ENCODE results near the gene GPR183. TPM values are rescaled to one million over a fixed set of nuclear protein-coding genes. Genes with fewer than 3 reads are reported as not detected.

Gene GPR183
- polyA plus RNA-seq, 1 donor: 7.3 TPM

GRCh38 chr13:99261059-99261458, 46.1 kb downstream of the GPR183 start:
- no peak overlapping the region for H3K27ac ChIP-seq (ENCODE audit: low read length)
- H3K36me3 ChIP-seq (ENCODE audit: control insufficient read depth, insufficient read depth, low read length): peaks cover 5% of the 10 kb centered on the region
- no peaks in the 10 kb centered on the region for H3K27me3 ChIP-seq (ENCODE audit: control insufficient read depth, insufficient read depth, low read length)
- no peak for DNase-seq
- H3K4me3 ChIP-seq (ENCODE audit: low read length): no peak overlapping the region
- no CpG with 5 or more reads among the region's 1 CpG for WGBS (ENCODE audit: insufficient coverage, low lambda C conversion rate)
- no peaks in the 10 kb centered on the region for H3K4me1 ChIP-seq (ENCODE audit: control insufficient read depth, insufficient read depth, low read length)
- H3K9me3 ChIP-seq (ENCODE audit: control insufficient read depth, low read depth, low read length): no peaks in the 10 kb centered on the region

DNA sequence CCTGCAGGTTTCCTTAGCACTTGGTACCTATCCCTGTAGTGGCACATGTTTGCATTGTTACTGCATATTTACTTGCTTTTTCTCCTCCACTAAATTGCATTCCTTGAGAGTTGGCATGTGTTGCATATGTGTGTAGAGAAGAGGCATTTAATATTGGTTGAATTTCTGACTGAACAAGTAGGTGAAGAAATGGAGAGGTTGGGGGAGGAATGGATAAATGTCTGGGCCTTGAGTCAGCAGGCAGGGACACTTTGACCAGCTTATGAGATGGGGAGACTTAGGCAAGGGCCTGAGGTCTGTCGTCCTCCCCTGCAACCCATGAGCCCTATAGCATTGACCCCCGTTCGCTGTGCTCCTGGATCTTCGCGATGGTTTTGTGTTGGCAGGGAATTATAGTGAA, 47.0 kb downstream of the GPR183 start:
- WGBS (ENCODE audit: insufficient coverage, low lambda C conversion rate): no CpG with 5 or more reads among the region's 5 CpGs
- Histone ChIP-seq H3K36me3 (ENCODE audit: control insufficient read depth, insufficient read depth, low read length) (peaks cover 11% of the 10 kb centered on the region), H3K27me3 (ENCODE audit: control insufficient read depth, insufficient read depth, low read length) (no peaks in the 10 kb centered on the region), H3K4me1 (ENCODE audit: control insufficient read depth, insufficient read depth, low read length) (no peaks in the 10 kb centered on the region), H3K27ac (ENCODE audit: low read length) (no peak overlapping the region), H3K9me3 (ENCODE audit: control insufficient read depth, low read depth, low read length) (no peaks in the 10 kb centered on the region), H3K4me3 (ENCODE audit: low read length) (no peak overlapping the region)
- no peak for DNase-seq

GRCh38 chr13:99258946-99259345, 48.3 kb downstream of the GPR183 start:
- H3K4me3 ChIP-seq (ENCODE audit: low read length): no peak overlapping the region
- 94% methylated on average over 2 of the region's 3 CpGs for WGBS (ENCODE audit: insufficient coverage, low lambda C conversion rate)
- no peaks in the 10 kb centered on the region for H3K9me3 ChIP-seq (ENCODE audit: control insufficient read depth, low read depth, low read length)
- no peak overlapping the region for H3K27ac ChIP-seq (ENCODE audit: low read length)
- no peaks in the 10 kb centered on the region for H3K4me1 ChIP-seq (ENCODE audit: control insufficient read depth, insufficient read depth, low read length)
- no peak for DNase-seq
- H3K36me3 ChIP-seq (ENCODE audit: control insufficient read depth, insufficient read depth, low read length): peaks cover 16% of the 10 kb centered on the region
- no peaks in the 10 kb centered on the region for H3K27me3 ChIP-seq (ENCODE audit: control insufficient read depth, insufficient read depth, low read length)

GRCh38 chr13:99258210-99258860, 48.9 kb downstream of the GPR183 start, which contains the start of gene GPR18:
Gene GPR18 (minus strand): TSS chr13:99258379. CDS start chr13:99255872, 2,507 bp downstream.
- no peaks in the 10 kb centered on the region for H3K4me1 ChIP-seq (ENCODE audit: control insufficient read depth, insufficient read depth, low read length)
- peaks cover 15% of the 10 kb centered on the region for H3K36me3 ChIP-seq (ENCODE audit: control insufficient read depth, insufficient read depth, low read length)
- no CpG with 5 or more reads among the region's 4 CpGs for WGBS (ENCODE audit: insufficient coverage, low lambda C conversion rate)
- H3K27me3 ChIP-seq (ENCODE audit: control insufficient read depth, insufficient read depth, low read length): no peaks in the 10 kb centered on the region
- H3K27ac ChIP-seq (ENCODE audit: low read length): no peak within 1 kb of the TSS
- no peak for DNase-seq
- no peak within 1 kb of the TSS for H3K4me3 ChIP-seq (ENCODE audit: low read length)
- H3K9me3 ChIP-seq (ENCODE audit: control insufficient read depth, low read depth, low read length): no peaks in the 10 kb centered on the region

- H3K4me3 ChIP-seq (ENCODE audit: low read length): no peak overlapping the region
- no peaks in the 10 kb centered on the region for H3K4me1 ChIP-seq (ENCODE audit: control insufficient read depth, insufficient read depth, low read length)
- H3K27ac ChIP-seq (ENCODE audit: low read length): no peak overlapping the region
- peaks cover 15% of the 10 kb centered on the region for H3K36me3 ChIP-seq (ENCODE audit: control insufficient read depth, insufficient read depth, low read length)
- no peaks in the 10 kb centered on the region for H3K9me3 ChIP-seq (ENCODE audit: control insufficient read depth, low read depth, low read length)
- 100% methylated on average over 1 of the region's 2 CpGs for WGBS (ENCODE audit: insufficient coverage, low lambda C conversion rate)
- H3K27me3 ChIP-seq (ENCODE audit: control insufficient read depth, insufficient read depth, low read length): no peaks in the 10 kb centered on the region
- no peak for DNase-seq
These were observed 49.9 kb downstream of the GPR183 start for GRCh38 chr13:99257291-99257690.

GRCh38 chr13:99256709-99257108, 50.5 kb downstream of the GPR183 start:
- H3K4me1 ChIP-seq (ENCODE audit: control insufficient read depth, insufficient read depth, low read length): no peaks in the 10 kb centered on the region
- H3K4me3 ChIP-seq (ENCODE audit: low read length): no peak overlapping the region
- no peaks in the 10 kb centered on the region for H3K9me3 ChIP-seq (ENCODE audit: control insufficient read depth, low read depth, low read length)
- no peak for DNase-seq
- 100% methylated on average over 2 of the region's 3 CpGs for WGBS (ENCODE audit: insufficient coverage, low lambda C conversion rate)
- H3K27me3 ChIP-seq (ENCODE audit: control insufficient read depth, insufficient read depth, low read length): no peaks in the 10 kb centered on the region
- peaks cover 15% of the 10 kb centered on the region for H3K36me3 ChIP-seq (ENCODE audit: control insufficient read depth, insufficient read depth, low read length)
- no peak overlapping the region for H3K27ac ChIP-seq (ENCODE audit: low read length)

DNA sequence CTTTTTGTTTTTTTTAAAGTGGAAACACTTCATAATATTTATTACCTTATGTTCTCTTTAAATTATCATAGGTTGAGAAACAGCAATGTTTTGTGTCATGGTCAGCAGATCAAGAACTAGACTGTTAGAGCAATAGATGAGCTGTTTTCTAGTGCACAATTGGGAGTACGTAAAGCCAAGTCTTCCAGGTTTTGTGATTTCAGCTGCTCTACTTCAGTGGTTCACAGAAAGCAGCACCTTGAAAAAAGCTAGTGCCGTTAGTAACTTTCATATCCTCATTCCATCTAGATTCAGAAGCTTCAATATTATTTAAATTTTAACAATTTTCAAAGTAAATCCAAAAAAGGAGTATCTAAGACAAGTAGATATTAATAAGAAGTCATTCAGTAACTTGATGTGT, 50.9 kb downstream of the GPR183 start:
- Histone ChIP-seq H3K4me1 (ENCODE audit: control insufficient read depth, insufficient read depth, low read length) (no peaks in the 10 kb centered on the region), H3K36me3 (ENCODE audit: control insufficient read depth, insufficient read depth, low read length) (peaks cover 15% of the 10 kb centered on the region), H3K9me3 (ENCODE audit: control insufficient read depth, low read depth, low read length) (no peaks in the 10 kb centered on the region), H3K4me3 (ENCODE audit: low read length) (no peak overlapping the region), H3K27ac (ENCODE audit: low read length) (no peak overlapping the region), H3K27me3 (ENCODE audit: control insufficient read depth, insufficient read depth, low read length) (no peaks in the 10 kb centered on the region)
- no CpG with 5 or more reads among the region's 2 CpGs for WGBS (ENCODE audit: insufficient coverage, low lambda C conversion rate)
- DNase-seq: no peak

- WGBS (ENCODE audit: insufficient coverage, low lambda C conversion rate): no CpG with 5 or more reads among the region's 10 CpGs
- Histone ChIP-seq H3K9me3 (ENCODE audit: control insufficient read depth, low read depth, low read length) (no peaks in the 10 kb centered on the region), H3K27ac (ENCODE audit: low read length) (no peak overlapping the region), H3K4me1 (ENCODE audit: control insufficient read depth, insufficient read depth, low read length) (no peaks in the 10 kb centered on the region), H3K36me3 (ENCODE audit: control insufficient read depth, insufficient read depth, low read length) (peaks cover 15% of the 10 kb centered on the region), H3K4me3 (ENCODE audit: low read length) (no peak overlapping the region), H3K27me3 (ENCODE audit: control insufficient read depth, insufficient read depth, low read length) (no peaks in the 10 kb centered on the region)
- no peak for DNase-seq
These were observed 51.9 kb downstream of the GPR183 start for GRCh38 chr13:99255271-99255670.

DNA sequence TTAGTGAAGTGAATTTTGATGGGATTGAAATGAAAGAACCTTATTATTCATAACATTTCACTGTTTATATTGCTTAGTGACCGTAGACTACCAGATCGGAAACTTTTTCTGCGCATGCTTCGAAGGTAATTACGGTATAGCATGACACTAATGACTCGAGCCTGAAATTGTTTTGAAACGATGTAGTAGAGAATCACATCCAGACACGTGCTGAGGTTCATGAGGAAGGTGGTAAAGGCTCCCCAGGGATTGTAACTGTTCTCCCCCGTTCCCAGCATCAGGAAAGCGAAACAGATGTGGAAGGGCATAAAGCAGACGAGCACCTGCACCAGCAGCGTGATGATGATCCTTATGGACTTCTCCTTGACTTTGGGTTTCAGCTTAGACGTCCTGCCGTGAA, 52.4 kb downstream of the GPR183 start:
- WGBS (ENCODE audit: insufficient coverage, low lambda C conversion rate): no CpG with 5 or more reads among the region's 14 CpGs
- Histone ChIP-seq H3K9me3 (ENCODE audit: control insufficient read depth, low read depth, low read length) (no peaks in the 10 kb centered on the region), H3K4me3 (ENCODE audit: low read length) (no peak overlapping the region), H3K36me3 (ENCODE audit: control insufficient read depth, insufficient read depth, low read length) (peaks cover 15% of the 10 kb centered on the region), H3K4me1 (ENCODE audit: control insufficient read depth, insufficient read depth, low read length) (no peaks in the 10 kb centered on the region), H3K27ac (ENCODE audit: low read length) (no peak overlapping the region), H3K27me3 (ENCODE audit: control insufficient read depth, insufficient read depth, low read length) (no peaks in the 10 kb centered on the region)
- no peak for DNase-seq

- no peak for DNase-seq
- Histone ChIP-seq H3K9me3 (ENCODE audit: control insufficient read depth, low read depth, low read length) (no peaks in the 10 kb centered on the region), H3K36me3 (ENCODE audit: control insufficient read depth, insufficient read depth, low read length) (peaks cover 20% of the 10 kb centered on the region), H3K27ac (ENCODE audit: low read length) (no peak overlapping the region), H3K4me3 (ENCODE audit: low read length) (no peak overlapping the region), H3K4me1 (ENCODE audit: control insufficient read depth, insufficient read depth, low read length) (no peaks in the 10 kb centered on the region), H3K27me3 (ENCODE audit: control insufficient read depth, insufficient read depth, low read length) (no peaks in the 10 kb centered on the region)
- 83% methylated on average over 1 of the region's 4 CpGs for WGBS (ENCODE audit: insufficient coverage, low lambda C conversion rate)
These were observed 55.3 kb downstream of the GPR183 start for GRCh38 chr13:99251921-99252320.

Data from large intestine (tissue), 3 donors.